K562 (cell line): ENCODE measurements around the gene CCDC9B. TPM values are rescaled to one million over a fixed set of nuclear protein-coding genes. Genes with fewer than 3 reads are reported as not detected.

Experiments
- BACH1 ChIP-seq: fragments of 200-800 bp; sonication (Bioruptor generic); IDR thresholded peaks from 2 replicates; pipeline ENCODE4 v1.6.1; 2016; ENCODE audit warnings: missing genetic modification characterization, missing compliant biosample characterization
- DACH1 ChIP-seq: fragments of 450-650 bp; IDR thresholded peaks from 2 replicates; pipeline ENCODE4 v1.6.1; 2018; ENCODE audit not compliant: partially characterized antibody
- ERF ChIP-seq: fragments of 450-650 bp; formaldehyde crosslinking; IDR thresholded peaks from 2 replicates; pipeline ENCODE4 v1.4.0; 2020; ENCODE audit warnings: mild to moderate bottlenecking, mixed read lengths
- MTA1 ChIP-seq: fragments of 450-650 bp; IDR thresholded peaks from 2 replicates; pipeline ENCODE4 v1.6.1; 2017; ENCODE audit warnings: borderline replicate concordance
- POLR2H ChIP-seq: IDR thresholded peaks from 2 replicates; pipeline ENCODE4 v1.6.1; 2016; ENCODE audit warnings: missing genetic modification characterization, low read depth, mild to moderate bottlenecking, control low read depth, missing compliant biosample characterization, moderate library complexity
- RREB1 ChIP-seq: fragments of 250-450 bp; sonication (Bioruptor Pico); IDR thresholded peaks from 2 replicates; pipeline ENCODE4 v1.4.0; 2020
- SRSF9 ChIP-seq: fragments of 200-400 bp; formaldehyde crosslinking; IDR thresholded peaks from 2 replicates; pipeline ENCODE4 v1.6.1; 2017; ENCODE audit warnings: low read depth, low read length, borderline replicate concordance
- ZNF24 ChIP-seq: fragments of 450-650 bp; IDR thresholded peaks from 2 replicates; pipeline ENCODE4 v1.6.1; 2016
- ZNF444 ChIP-seq: fragments of 250-450 bp; sonication (Bioruptor Pico); IDR thresholded peaks from 2 replicates; pipeline ENCODE4 v1.4.0; 2020; ENCODE audit warnings: mild to moderate bottlenecking, moderate library complexity
- polyA plus RNA-seq, 8 experiments: library from polyadenylated mRNA; depleted of rRNA in 4 of 8; stranded (reverse) in 5 of 8; unstranded in 3 of 8; fragments of >200 nt; fragmentation: Nextera tagmentation in 2 of 8; fragmentation: Illumina TruSeq in 1 of 8; extraction: Ambion mirVana in 2 of 8; extraction: Trizol in 1 of 8; gene quantifications; 2 replicates each; pipeline versions ENCODE4 v1.2.1 to v1.2.3, GENCODE V29; 2011 to 2014; ENCODE audit warnings: inconsistent platforms in 1 of 8, missing spikeins in 1 of 8
- total RNA-seq, 7 experiments: library from RNA; depleted of rRNA in 6 of 7; stranded (reverse); fragments of >200 nt in 6 of 7; fragmentation: Illumina TruSeq in 2 of 7; extraction: Trizol in 2 of 7; gene quantifications; 2 replicates each; pipeline versions ENCODE4 v1.2.1 to v1.2.3, GENCODE V29; 2011 to 2021; ENCODE audit warnings: low replicate concordance in 1 of 7
- TF ChIP-seq, protein P1 (sequence below), 2 experiments: fragments of 450-650 bp; formaldehyde crosslinking in 1 of 2; IDR thresholded peaks; 2 replicates each; pipeline versions ENCODE4 v1.4.0 to v1.6.1; 2014 to 2020; ENCODE audit warnings: mild to moderate bottlenecking in 2 of 2, borderline replicate concordance in 1 of 2, low read depth in 1 of 2

The CCDC9B gene
- total and polyA plus RNA-seq, 9 of the 15 experiments (the other 6 are each of a cell fraction or from before 2014, with no cell fraction given) = 0.01 to 0.47 (median 0.15) TPM; not detected in 1

GRCh38 chr15:40333922-40334492, 6.7 kb downstream of the CCDC9B start (continued):
- TF ChIP-seq RREB1 (CRISPR knock-in tag) (no peak), BACH1 (tag) (no peak), ERF (CRISPR knock-in tag) (no peak), ZNF24 (no peak), ZNF444 (CRISPR knock-in tag) (no peak), SRSF9 (no peak), MTA1 (no peak), POLR2H (no peak), DACH1 (no peak)
- TF ChIP-seq, protein P1, sequence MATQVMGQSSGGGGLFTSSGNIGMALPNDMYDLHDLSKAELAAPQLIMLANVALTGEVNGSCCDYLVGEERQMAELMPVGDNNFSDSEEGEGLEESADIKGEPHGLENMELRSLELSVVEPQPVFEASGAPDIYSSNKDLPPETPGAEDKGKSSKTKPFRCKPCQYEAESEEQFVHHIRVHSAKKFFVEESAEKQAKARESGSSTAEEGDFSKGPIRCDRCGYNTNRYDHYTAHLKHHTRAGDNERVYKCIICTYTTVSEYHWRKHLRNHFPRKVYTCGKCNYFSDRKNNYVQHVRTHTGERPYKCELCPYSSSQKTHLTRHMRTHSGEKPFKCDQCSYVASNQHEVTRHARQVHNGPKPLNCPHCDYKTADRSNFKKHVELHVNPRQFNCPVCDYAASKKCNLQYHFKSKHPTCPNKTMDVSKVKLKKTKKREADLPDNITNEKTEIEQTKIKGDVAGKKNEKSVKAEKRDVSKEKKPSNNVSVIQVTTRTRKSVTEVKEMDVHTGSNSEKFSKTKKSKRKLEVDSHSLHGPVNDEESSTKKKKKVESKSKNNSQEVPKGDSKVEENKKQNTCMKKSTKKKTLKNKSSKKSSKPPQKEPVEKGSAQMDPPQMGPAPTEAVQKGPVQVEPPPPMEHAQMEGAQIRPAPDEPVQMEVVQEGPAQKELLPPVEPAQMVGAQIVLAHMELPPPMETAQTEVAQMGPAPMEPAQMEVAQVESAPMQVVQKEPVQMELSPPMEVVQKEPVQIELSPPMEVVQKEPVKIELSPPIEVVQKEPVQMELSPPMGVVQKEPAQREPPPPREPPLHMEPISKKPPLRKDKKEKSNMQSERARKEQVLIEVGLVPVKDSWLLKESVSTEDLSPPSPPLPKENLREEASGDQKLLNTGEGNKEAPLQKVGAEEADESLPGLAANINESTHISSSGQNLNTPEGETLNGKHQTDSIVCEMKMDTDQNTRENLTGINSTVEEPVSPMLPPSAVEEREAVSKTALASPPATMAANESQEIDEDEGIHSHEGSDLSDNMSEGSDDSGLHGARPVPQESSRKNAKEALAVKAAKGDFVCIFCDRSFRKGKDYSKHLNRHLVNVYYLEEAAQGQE (IDR thresholded peaks at IDR 0.05; ENCODE audit: borderline replicate concordance) = no peak
- TF ChIP-seq, protein P1 (CRISPR knock-in tag; IDR thresholded peaks at IDR 0.05; ENCODE audit: low read depth) = no peak
